Endodermal cell (in vitro differentiated cells): ENCODE measurements around the gene LARP1B. TPM values are rescaled to one million over a fixed set of nuclear protein-coding genes. Genes with fewer than 3 reads are reported as not detected.

Experiments
- DNase-seq: peaks from one replicate; pipeline ENCODE4 v3.0.0-alpha.2; 2017
- H3K27ac ChIP-seq: 2 replicates; pipeline ENCODE4 v1.5.1; 2013; ENCODE audit warnings: mild to moderate bottlenecking, low read depth, low read length, moderate library complexity
- H3K27me3 ChIP-seq: 2 replicates; pipeline ENCODE4 v1.6.1; 2013; ENCODE audit warnings: mild to moderate bottlenecking, low read length, moderate library complexity; ENCODE audit not compliant: insufficient read depth, control insufficient read depth, poor library complexity, severe bottlenecking
- H3K36me3 ChIP-seq: 2 replicates; pipeline ENCODE4 v1.7.0; 2013; ENCODE audit warnings: mild to moderate bottlenecking, low read length, moderate library complexity; ENCODE audit not compliant: control insufficient read depth, insufficient read depth
- H3K4me1 ChIP-seq: one replicate; pipeline ENCODE4 v1.7.0; 2013; ENCODE audit warnings: low read length; ENCODE audit not compliant: control insufficient read depth, insufficient read depth
- H3K4me3 ChIP-seq: 2 replicates; pipeline ENCODE4 v1.5.1; 2013; ENCODE audit warnings: mild to moderate bottlenecking, low read length, moderate library complexity
- H3K9ac ChIP-seq: 2 replicates; pipeline ENCODE4 v1.6.1; 2013; ENCODE audit warnings: mild to moderate bottlenecking, low read length, moderate library complexity; ENCODE audit not compliant: poor library complexity, severe bottlenecking; ENCODE audit errors: extremely low read depth
- H3K9me3 ChIP-seq: 2 replicates; pipeline ENCODE4 v1.6.1; 2013; ENCODE audit warnings: mild to moderate bottlenecking, low read length, moderate library complexity; ENCODE audit not compliant: control insufficient read depth
- H3K27ac Mint-ChIP-seq: 2 replicates; pipeline ENCODE4 v1.8.0; 2020; ENCODE audit warnings: mixed read lengths
- H3K27me3 Mint-ChIP-seq: 2 replicates; pipeline ENCODE4 v1.8.0; 2021; ENCODE audit warnings: mild to moderate bottlenecking, mixed read lengths; ENCODE audit not compliant: insufficient read depth
- H3K36me3 Mint-ChIP-seq: 2 replicates; pipeline ENCODE4 v1.8.0; 2020; ENCODE audit warnings: low read depth, mixed read lengths
- H3K4me1 Mint-ChIP-seq: 2 replicates; pipeline ENCODE4 v1.8.0; 2020; ENCODE audit warnings: mixed read lengths
- H3K4me3 Mint-ChIP-seq: 2 replicates; pipeline ENCODE4 v1.8.0; 2020; ENCODE audit warnings: mild to moderate bottlenecking, moderate library complexity, mixed read lengths
- H3K9me3 Mint-ChIP-seq: 2 replicates; pipeline ENCODE4 v1.8.0; 2020; ENCODE audit warnings: mild to moderate bottlenecking, mixed read lengths
- CTCF ChIP-seq: fragments of 200-600 bp; sonication (generic); conservative IDR thresholded peaks from 2 replicates; pipeline ENCODE4 v1.5.0; 2021; ENCODE audit warnings: antibody characterized with exemption, mild to moderate bottlenecking
- WGBS, 2 experiments: methylation state at CpG; one replicate each; pipeline versions ENCODE4 v1.1.5 to v1.1.7; 2013; ENCODE audit warnings: missing lambda C conversion rate in 2 of 2, mixed read lengths in 1 of 2; ENCODE audit not compliant: insufficient coverage in 1 of 2, insufficient read length in 1 of 2; 5-methylcytosine and 5-hydroxymethylcytosine counted together
- total RNA-seq, 2 donors: library from RNA; stranded (reverse); fragmentation: NEBNext Ultra II Directional in 1 of 2; extraction: Animal tissue kit (Norgen Biotek cat#: 25700) in 1 of 2; gene quantifications; 2 replicates in 1 of 2; 3 replicates in 1 of 2; pipeline ENCODE4 v1.2.1, GENCODE V29; 2021

The LARP1B gene
- total RNA-seq, 2 donors from 2014 or later, result 27.0 to 32.6 TPM

- WGBS, 2 experiments, result 94 to 100% methylated on average over 1 to 2 of the region's 2 CpGs
These were observed 97.8 kb downstream of the LARP1B start for GRCh38 chr4:128158894-128159293.

GRCh38 chr4:128159967-128160366, 98.9 kb downstream of the LARP1B start:
- Histone ChIP-seq H3K4me1 (peaks cover 5% of the 10 kb centered on the region), H3K36me3 (peaks cover 17% of the 10 kb centered on the region), H3K27ac (no peak overlapping the region), H3K9ac (no peak overlapping the region), H3K9me3 (peaks cover 23% of the 10 kb centered on the region), H3K27me3 (no peaks in the 10 kb centered on the region), H3K4me3 (no peak overlapping the region)
- Mint-ChIP-seq H3K27me3 (no peaks in the 10 kb centered on the region), H3K4me1 (peaks cover 20% of the 10 kb centered on the region), H3K4me3 (no peak overlapping the region), H3K27ac (no peak overlapping the region), H3K9me3 (peaks cover 14% of the 10 kb centered on the region), H3K36me3 (peaks cover 33% of the 10 kb centered on the region)
- no peak for TF ChIP-seq CTCF
- 92 to 100% methylated on average over 2 of the region's 2 CpGs for WGBS, 2 experiments
- DNase-seq, result no peak

More at GRCh38 chr4:128158894-128159293, 97.8 kb downstream of the LARP1B start:
- H3K4me1 Mint-ChIP-seq, result peaks cover 20% of the 10 kb centered on the region
- no peak overlapping the region for H3K4me3 ChIP-seq
- H3K9ac ChIP-seq, result no peak overlapping the region
- H3K27ac ChIP-seq, result no peak overlapping the region
- peaks cover 17% of the 10 kb centered on the region for H3K36me3 ChIP-seq
- peaks cover 14% of the 10 kb centered on the region for H3K9me3 Mint-ChIP-seq
- no peak overlapping the region for H3K27ac Mint-ChIP-seq
- no peaks in the 10 kb centered on the region for H3K27me3 ChIP-seq
- peaks cover 23% of the 10 kb centered on the region for H3K9me3 ChIP-seq
- DNase-seq, result no peak
- no peaks in the 10 kb centered on the region for H3K27me3 Mint-ChIP-seq
- peaks cover 5% of the 10 kb centered on the region for H3K4me1 ChIP-seq
- peak; percentile 27 for TF ChIP-seq CTCF
- no peak overlapping the region for H3K4me3 Mint-ChIP-seq
- peaks cover 38% of the 10 kb centered on the region for H3K36me3 Mint-ChIP-seq

- peaks cover 14% of the 10 kb centered on the region for H3K9me3 Mint-ChIP-seq
- Histone ChIP-seq H3K4me1 (peaks cover 5% of the 10 kb centered on the region), H3K4me3 (no peak overlapping the region), H3K36me3 (peaks cover 17% of the 10 kb centered on the region), H3K9ac (no peak overlapping the region), H3K9me3 (peaks cover 20% of the 10 kb centered on the region), H3K27me3 (no peaks in the 10 kb centered on the region), H3K27ac (no peak overlapping the region)
- DNase-seq, result no peak
- H3K4me1 Mint-ChIP-seq, result peaks cover 20% of the 10 kb centered on the region
- no peak overlapping the region for H3K4me3 Mint-ChIP-seq
- H3K36me3 Mint-ChIP-seq, result peaks cover 21% of the 10 kb centered on the region
- WGBS, 2 experiments, result 75% methylated on average over 1 of the region's 1 CpG; no CpG with 5 or more reads in 1 of the 2 experiments
- no peak for TF ChIP-seq CTCF
- peak overlapping the region; percentile 44 for H3K27ac Mint-ChIP-seq
- H3K27me3 Mint-ChIP-seq, result no peaks in the 10 kb centered on the region
These were observed 100.0 kb downstream of the LARP1B start for GRCh38 chr4:128161138-128161537.
